ENCODE data around the gene LRRC52.

DNA sequence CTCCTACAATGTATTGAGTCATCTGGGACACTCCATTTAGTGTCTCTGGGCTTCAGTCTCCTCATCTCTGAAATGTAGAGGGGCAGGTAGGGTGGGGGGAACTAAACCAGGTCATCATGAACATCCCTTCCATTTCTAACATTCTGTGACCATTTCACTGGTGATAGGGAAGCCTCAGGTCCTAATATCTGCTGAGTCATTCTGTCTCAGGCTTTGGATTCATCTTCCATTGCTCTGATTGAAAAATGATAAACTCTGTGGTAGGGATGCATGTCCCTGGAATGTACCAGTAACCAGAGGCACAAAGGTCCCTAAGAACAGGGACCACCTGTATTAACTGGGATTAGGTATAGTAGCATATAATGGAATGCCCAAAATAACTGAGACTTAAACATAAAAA, 36.2 kb upstream of the LRRC52 start:
- TF ChIP-seq POLR2A (IDR thresholded peaks at IDR 0.05) = no peak
- TF ChIP-seq, protein P1, sequence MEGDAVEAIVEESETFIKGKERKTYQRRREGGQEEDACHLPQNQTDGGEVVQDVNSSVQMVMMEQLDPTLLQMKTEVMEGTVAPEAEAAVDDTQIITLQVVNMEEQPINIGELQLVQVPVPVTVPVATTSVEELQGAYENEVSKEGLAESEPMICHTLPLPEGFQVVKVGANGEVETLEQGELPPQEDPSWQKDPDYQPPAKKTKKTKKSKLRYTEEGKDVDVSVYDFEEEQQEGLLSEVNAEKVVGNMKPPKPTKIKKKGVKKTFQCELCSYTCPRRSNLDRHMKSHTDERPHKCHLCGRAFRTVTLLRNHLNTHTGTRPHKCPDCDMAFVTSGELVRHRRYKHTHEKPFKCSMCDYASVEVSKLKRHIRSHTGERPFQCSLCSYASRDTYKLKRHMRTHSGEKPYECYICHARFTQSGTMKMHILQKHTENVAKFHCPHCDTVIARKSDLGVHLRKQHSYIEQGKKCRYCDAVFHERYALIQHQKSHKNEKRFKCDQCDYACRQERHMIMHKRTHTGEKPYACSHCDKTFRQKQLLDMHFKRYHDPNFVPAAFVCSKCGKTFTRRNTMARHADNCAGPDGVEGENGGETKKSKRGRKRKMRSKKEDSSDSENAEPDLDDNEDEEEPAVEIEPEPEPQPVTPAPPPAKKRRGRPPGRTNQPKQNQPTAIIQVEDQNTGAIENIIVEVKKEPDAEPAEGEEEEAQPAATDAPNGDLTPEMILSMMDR (IDR thresholded peaks at IDR 0.05) = no peak

Data from Peyer's patch (tissue), 4 donors.